ENCODE measurements around the gene CETN1.

GRCh38 chr18:617970-618504 lies 37.9 kb downstream of the CETN1 start:
- TF ChIP-seq CTCF (IDR thresholded peaks at IDR 0.05) (no peak), POLR2AphosphoS5 (IDR thresholded peaks at IDR 0.05) (no peak), EP300 (IDR thresholded peaks at IDR 0.05) (no peak)

Measured in gastroesophageal sphincter (tissue), 3 donors.